CD14-positive monocyte (primary cell): ENCODE data around the gene FOXJ1. TPM values are rescaled to one million over a fixed set of nuclear protein-coding genes. Genes with fewer than 3 reads are reported as not detected.

Experiments used
- DNase-seq, 3 donors: peaks; one replicate each; pipeline ENCODE4 v3.0.0-alpha.2; 2011 to 2022
- H2AFZ ChIP-seq: 2 replicates; pipeline ENCODE4 v1.6.0; 2012; ENCODE audit warnings: mild to moderate bottlenecking, low read depth, low read length, inconsistent platforms; ENCODE audit not compliant: insufficient read depth, poor library complexity, severe bottlenecking
- H3K27ac ChIP-seq, 2 donors: 1 replicate in 1 of 2; 2 replicates in 1 of 2; pipeline ENCODE4 v1.5.1; 2012 to 2013; ENCODE audit warnings: low read length in 2 of 2, control low read depth in 1 of 2, inconsistent platforms in 1 of 2, low read depth in 1 of 2, mild to moderate bottlenecking in 1 of 2
- H3K27me3 ChIP-seq, 2 donors: one replicate each; pipeline versions ENCODE4 v1.6.0 to v1.6.1; 2011 to 2013; ENCODE audit warnings: low read length in 2 of 2; ENCODE audit not compliant: control insufficient read depth in 2 of 2, insufficient read depth in 2 of 2
- H3K36me3 ChIP-seq, 2 donors: replicated peaks in 1 of 2; 1 replicate in 1 of 2; 2 replicates in 1 of 2; pipeline versions ENCODE4 v1.5.1 to v1.6.1; 2012 to 2013; ENCODE audit warnings: low read length in 2 of 2, control low read depth in 1 of 2, inconsistent platforms in 1 of 2, mild to moderate bottlenecking in 1 of 2; ENCODE audit not compliant: insufficient read depth in 2 of 2, control insufficient read depth in 1 of 2
- H3K4me1 ChIP-seq, 2 donors: 1 replicate in 1 of 2; 2 replicates in 1 of 2; pipeline versions ENCODE4 v1.5.1 to v1.6.1; 2012 to 2013; ENCODE audit warnings: low read length in 2 of 2, control low read depth in 1 of 2, inconsistent platforms in 1 of 2, mild to moderate bottlenecking in 1 of 2, moderate library complexity in 1 of 2; ENCODE audit not compliant: insufficient read depth in 2 of 2, control insufficient read depth in 1 of 2
- H3K4me2 ChIP-seq: replicated peaks from 2 replicates; pipeline ENCODE3; 2012; ENCODE audit warnings: low read length, moderate library complexity, mild to moderate bottlenecking; ENCODE audit not compliant: poor library complexity, severe bottlenecking; ENCODE audit errors: extremely low read depth
- H3K4me3 ChIP-seq, 3 experiments: fragments of 200-600 bp in 1 of 3; sonication (generic) in 1 of 3; replicated peaks in 1 of 3; 1 replicate in 2 of 3; 2 replicates in 1 of 3; pipeline ENCODE4 v1.5.1; 2011 to 2013; ENCODE audit warnings: low read length in 3 of 3, mild to moderate bottlenecking in 3 of 3, control low read depth in 2 of 3, low read depth in 2 of 3, inconsistent platforms in 1 of 3, moderate library complexity in 1 of 3
- H3K79me2 ChIP-seq: 2 replicates; pipeline ENCODE4 v1.6.0; 2012; ENCODE audit warnings: mild to moderate bottlenecking, control low read depth, inconsistent platforms, low read length, moderate library complexity; ENCODE audit not compliant: insufficient read depth
- H3K9ac ChIP-seq: 2 replicates; pipeline ENCODE4 v1.6.0; 2017; ENCODE audit warnings: low read length, mild to moderate bottlenecking; ENCODE audit not compliant: insufficient read depth, poor library complexity, severe bottlenecking
- H3K9me3 ChIP-seq, 2 donors: replicated peaks in 1 of 2; 1 replicate in 1 of 2; 2 replicates in 1 of 2; pipeline versions ENCODE4 v1.5.1 to v1.6.1; 2012 to 2013; ENCODE audit warnings: low read length in 2 of 2, control low read depth in 1 of 2; ENCODE audit not compliant: control insufficient read depth in 1 of 2, insufficient read depth in 1 of 2
- H4K20me1 ChIP-seq: 2 replicates; pipeline ENCODE4 v1.6.0; 2012; ENCODE audit warnings: mild to moderate bottlenecking, low read length, control low read depth, moderate library complexity; ENCODE audit not compliant: insufficient read depth
- H3K27ac Mint-ChIP-seq, 7 donors: one replicate each; pipeline ENCODE4 v1.8.0; 2020; ENCODE audit warnings: mild to moderate bottlenecking in 7 of 7, mixed read lengths in 7 of 7, moderate library complexity in 6 of 7, inconsistent platforms in 2 of 7
- H3K27me3 Mint-ChIP-seq, 3 donors: one replicate each; pipeline ENCODE4 v1.8.0; 2021 to 2022; ENCODE audit warnings: low read depth in 3 of 3, mild to moderate bottlenecking in 3 of 3, mixed read lengths in 3 of 3, moderate library complexity in 3 of 3, inconsistent platforms in 1 of 3
- H3K36me3 Mint-ChIP-seq, 2 donors: one replicate each; pipeline ENCODE4 v1.8.0; 2020; ENCODE audit warnings: mixed read lengths in 2 of 2, inconsistent platforms in 1 of 2, mild to moderate bottlenecking in 1 of 2
- H3K4me1 Mint-ChIP-seq: one replicate; pipeline ENCODE4 v1.8.0; 2020; ENCODE audit warnings: mild to moderate bottlenecking, mixed read lengths
- H3K4me3 Mint-ChIP-seq, 2 donors: one replicate each; pipeline ENCODE4 v1.8.0; 2020; ENCODE audit warnings: mild to moderate bottlenecking in 2 of 2, mixed read lengths in 2 of 2, moderate library complexity in 1 of 2
- H3K9me3 Mint-ChIP-seq, 7 donors: one replicate each; pipeline ENCODE4 v1.8.0; 2020 to 2022; ENCODE audit warnings: mixed read lengths in 7 of 7, mild to moderate bottlenecking in 6 of 7, moderate library complexity in 6 of 7, inconsistent platforms in 2 of 7
- WGBS: methylation state at CpG from one replicate; pipeline ENCODE4 v1.1.5; 2013; ENCODE audit warnings: missing lambda C conversion rate; ENCODE audit not compliant: insufficient coverage; 5-methylcytosine and 5-hydroxymethylcytosine counted together
- intact Hi-C, 2 donors: fragments of 100-400 bp; cut with micrococcal nuclease; formaldehyde crosslinking; loops; one replicate each; pipeline versions ENCODE4 v1.15.0 to v1.15.1; 2023
- polyA plus RNA-seq, 3 donors: library from polyadenylated mRNA; depleted of rRNA in 1 of 3; unstranded in 2 of 3; stranded (reverse) in 1 of 3; fragments of 300-500 nt in 2 of 3; fragments of >200 nt in 1 of 3; fragmentation: Illumina TruSeq in 2 of 3; gene quantifications; 1 replicate in 2 of 3; 2 replicates in 1 of 3; pipeline ENCODE4 v1.2.3, GENCODE V29; 2012 to 2021
- TF ChIP-seq, protein P1 (sequence below): fragments of 200-600 bp; IDR thresholded peaks from one replicate; pipeline ENCODE4 v1.8.0; 2022; ENCODE audit warnings: antibody characterized with exemption, mild to moderate bottlenecking

FOXJ1 gene
- polyA plus RNA-seq, 3 donors: not detected

DNA sequence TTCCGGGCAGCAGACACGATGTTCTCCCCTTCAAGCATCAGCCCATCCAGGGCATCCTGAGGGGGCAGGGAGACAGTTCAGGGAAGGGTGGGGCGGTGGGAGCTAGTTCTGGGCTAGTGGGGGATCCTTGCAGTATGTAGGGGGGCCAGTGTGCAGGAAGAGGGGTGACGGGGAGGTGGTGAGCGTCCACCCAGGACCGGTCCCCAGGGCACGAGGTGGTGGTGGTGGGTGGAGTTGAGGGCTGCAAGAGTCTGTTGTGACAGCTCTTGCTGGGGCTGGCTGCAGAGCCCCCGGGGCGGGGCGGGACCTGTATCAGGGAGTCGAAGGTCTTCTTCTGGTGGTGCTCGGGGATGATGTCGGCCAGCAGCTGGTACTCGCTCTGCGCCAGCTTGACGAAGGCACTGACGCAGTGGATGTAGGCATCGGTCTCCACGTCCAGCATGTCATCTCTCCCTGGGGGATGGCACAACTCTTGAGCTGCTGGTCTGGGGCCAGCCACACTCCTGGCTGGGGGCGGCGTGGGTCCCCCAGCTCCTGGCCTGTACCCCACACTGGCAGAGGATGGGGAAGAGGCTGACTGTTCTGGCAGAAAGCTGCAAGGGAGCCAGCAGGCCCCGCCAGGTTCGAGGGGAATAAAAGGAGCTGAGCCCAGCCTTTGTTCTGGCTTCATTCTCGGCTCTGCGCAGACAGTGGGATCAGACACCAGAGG is 52.0 kb downstream of the FOXJ1 start:
- no peaks in the 10 kb centered on the region for H4K20me1 ChIP-seq
- peaks cover 99 to 100% of the 10 kb centered on the region in 2 donors for H3K36me3 ChIP-seq
- no peaks in the 10 kb centered on the region for H3K4me1 ChIP-seq
- DNase-seq: no peak
- H3K9ac ChIP-seq: no peak overlapping the region
- peaks cover 87 to 99% of the 10 kb centered on the region in 2 donors for H3K36me3 Mint-ChIP-seq
- no peaks in the 10 kb centered on the region for H3K27me3 ChIP-seq
- peaks cover 2% of the 10 kb centered on the region for H3K4me1 Mint-ChIP-seq
- no peaks in the 10 kb centered on the region for H3K79me2 ChIP-seq
- no peak overlapping the region for H3K4me2 ChIP-seq
- no peaks in the 10 kb centered on the region for H3K9me3 Mint-ChIP-seq
- H3K27ac ChIP-seq: no peak overlapping the region
- H3K4me3 Mint-ChIP-seq: no peak overlapping the region
- H3K4me3 ChIP-seq: no peak overlapping the region
- intact Hi-C loops: no loop called here
- TF ChIP-seq, protein P1, sequence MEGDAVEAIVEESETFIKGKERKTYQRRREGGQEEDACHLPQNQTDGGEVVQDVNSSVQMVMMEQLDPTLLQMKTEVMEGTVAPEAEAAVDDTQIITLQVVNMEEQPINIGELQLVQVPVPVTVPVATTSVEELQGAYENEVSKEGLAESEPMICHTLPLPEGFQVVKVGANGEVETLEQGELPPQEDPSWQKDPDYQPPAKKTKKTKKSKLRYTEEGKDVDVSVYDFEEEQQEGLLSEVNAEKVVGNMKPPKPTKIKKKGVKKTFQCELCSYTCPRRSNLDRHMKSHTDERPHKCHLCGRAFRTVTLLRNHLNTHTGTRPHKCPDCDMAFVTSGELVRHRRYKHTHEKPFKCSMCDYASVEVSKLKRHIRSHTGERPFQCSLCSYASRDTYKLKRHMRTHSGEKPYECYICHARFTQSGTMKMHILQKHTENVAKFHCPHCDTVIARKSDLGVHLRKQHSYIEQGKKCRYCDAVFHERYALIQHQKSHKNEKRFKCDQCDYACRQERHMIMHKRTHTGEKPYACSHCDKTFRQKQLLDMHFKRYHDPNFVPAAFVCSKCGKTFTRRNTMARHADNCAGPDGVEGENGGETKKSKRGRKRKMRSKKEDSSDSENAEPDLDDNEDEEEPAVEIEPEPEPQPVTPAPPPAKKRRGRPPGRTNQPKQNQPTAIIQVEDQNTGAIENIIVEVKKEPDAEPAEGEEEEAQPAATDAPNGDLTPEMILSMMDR: no peak
- H3K27ac Mint-ChIP-seq: peak overlapping the region in 1 of 7 donors; percentile 21
- peaks cover 0 to 2% (median 1%) of the 10 kb centered on the region in 3 donors for H3K27me3 Mint-ChIP-seq
- 99% methylated on average over 24 of the region's 25 CpGs for WGBS
- no peak overlapping the region for H2AFZ ChIP-seq
- no peaks in the 10 kb centered on the region for H3K9me3 ChIP-seq

- H3K9me3 Mint-ChIP-seq: no peaks in the 10 kb centered on the region
- WGBS: 96% methylated on average over 20 of the region's 25 CpGs
- intact Hi-C loops: no loop called here
Observed at GRCh38 chr17:76088041-76088867, 52.8 kb downstream of the FOXJ1 start.

More at GRCh38 chr17:76088041-76088867, 52.8 kb downstream of the FOXJ1 start:
- no peaks in the 10 kb centered on the region for H3K4me1 ChIP-seq
- Mint-ChIP-seq H3K36me3 (peaks cover 87 to 99% of the 10 kb centered on the region in 2 donors), H3K4me1 (peaks cover 2% of the 10 kb centered on the region), H3K4me3 (no peak overlapping the region), H3K27me3 (peaks cover 0 to 2% (median 2%) of the 10 kb centered on the region in 3 donors), H3K27ac (peak overlapping the region in 2 of 7 donors; percentile 15 to 21)
- H3K27ac ChIP-seq: no peak overlapping the region
- H3K79me2 ChIP-seq: no peaks in the 10 kb centered on the region
- no peak overlapping the region for H3K9ac ChIP-seq
- DNase-seq: peak in 1 of 3 donors; percentile 2
- TF ChIP-seq, protein P1: no peak
- H2AFZ ChIP-seq: no peak overlapping the region
- H3K4me3 ChIP-seq: no peak overlapping the region
- H3K9me3 ChIP-seq: no peaks in the 10 kb centered on the region
- H3K27me3 ChIP-seq: no peaks in the 10 kb centered on the region
- H3K4me2 ChIP-seq: no peak overlapping the region
- H3K36me3 ChIP-seq: peaks cover 99 to 100% of the 10 kb centered on the region in 2 donors
- no peaks in the 10 kb centered on the region for H4K20me1 ChIP-seq
